Measurements from ENCODE around the gene LCLAT1.

Gene LCLAT1

DNA sequence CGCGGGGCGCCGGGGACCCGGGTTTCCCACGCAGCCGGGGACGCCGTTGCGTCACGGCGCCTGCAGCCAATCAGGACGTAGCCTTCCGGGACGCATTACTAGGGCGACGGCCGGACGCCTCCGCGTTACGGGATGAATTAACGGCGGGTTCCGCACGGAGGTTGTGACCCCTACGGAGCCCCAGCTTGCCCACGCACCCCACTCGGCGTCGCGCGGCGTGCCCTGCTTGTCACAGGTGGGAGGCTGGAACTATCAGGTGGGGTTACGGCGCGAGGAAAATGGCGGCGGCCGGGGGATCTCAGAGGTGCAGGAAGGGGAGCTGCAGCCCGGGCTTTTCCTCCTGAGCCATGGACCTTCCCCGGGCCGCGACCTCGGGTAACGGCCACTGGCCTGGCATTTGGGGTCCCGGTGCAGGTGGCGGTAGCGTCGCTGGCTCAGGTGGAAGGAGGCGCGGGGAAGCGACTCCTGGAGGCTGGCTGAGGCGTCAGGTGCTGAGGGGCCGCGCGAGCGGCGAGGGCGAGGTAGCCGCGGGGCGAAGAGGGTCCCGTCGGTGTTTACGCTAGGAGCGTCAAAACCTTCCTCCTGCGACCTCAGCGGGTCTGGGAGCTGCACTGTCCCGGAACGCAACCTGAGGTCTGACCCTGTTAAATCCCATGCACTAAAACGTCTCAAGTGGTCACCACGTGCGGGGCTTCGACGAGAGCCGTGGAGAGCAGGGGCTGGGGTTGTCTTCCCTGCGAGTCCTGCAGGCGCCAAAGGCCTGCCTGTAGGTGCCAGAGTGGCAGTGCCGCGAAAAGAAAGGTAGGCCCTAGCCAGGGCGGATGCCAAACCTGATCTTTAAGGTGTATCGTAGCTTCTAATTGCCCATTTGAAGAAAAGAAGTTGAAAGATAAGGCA is at the start of gene LCLAT1:
LCLAT1 (plus strand) TSS at position 98 of the 897 bp plus-strand sequence. CDS start 78,345 bp downstream, outside the sequence.
- peak; percentile 86 for DNase-seq

DNA sequence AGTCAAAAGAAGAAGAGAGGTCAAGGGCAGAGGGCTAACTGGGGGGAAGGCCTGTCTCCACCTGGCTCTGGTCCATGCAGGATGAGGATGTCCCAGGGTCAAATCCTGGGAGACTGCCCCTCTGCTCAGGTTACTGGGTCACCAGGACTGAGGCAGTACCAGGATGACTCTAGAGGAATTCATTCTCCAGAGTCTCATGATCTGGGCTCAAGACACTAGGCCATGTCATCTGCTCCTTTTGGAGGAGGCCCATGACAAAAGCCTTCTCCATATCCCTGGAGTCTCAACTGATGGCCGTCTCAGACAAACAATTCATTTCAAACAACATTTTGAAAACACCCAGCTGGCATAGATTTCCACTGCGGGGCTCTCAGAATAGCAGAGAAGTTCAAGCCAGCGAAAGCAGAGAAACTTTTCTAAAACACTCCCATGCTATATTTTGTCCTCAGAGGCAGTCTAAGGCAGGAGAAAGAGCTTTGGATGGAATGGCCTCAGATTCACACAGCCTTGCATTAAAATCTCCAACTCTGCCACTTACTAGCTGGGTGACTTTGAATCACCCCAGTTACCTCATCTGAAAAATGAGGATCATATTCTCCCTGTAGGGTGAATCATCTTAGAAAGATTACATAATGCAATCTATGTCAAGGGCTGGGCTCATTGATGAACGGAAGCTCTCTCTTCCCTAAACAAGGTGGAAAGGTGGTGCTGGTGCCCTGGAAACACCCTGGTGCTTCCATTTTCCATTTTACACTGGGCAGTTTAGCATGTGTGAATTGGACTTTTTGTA is 48.8 kb upstream of the LCLAT1 start:
- DNase-seq: no peak

- no peak for DNase-seq
These were observed 46.7 kb upstream of the LCLAT1 start for GRCh38 chr2:30400151-30400954.

DNA sequence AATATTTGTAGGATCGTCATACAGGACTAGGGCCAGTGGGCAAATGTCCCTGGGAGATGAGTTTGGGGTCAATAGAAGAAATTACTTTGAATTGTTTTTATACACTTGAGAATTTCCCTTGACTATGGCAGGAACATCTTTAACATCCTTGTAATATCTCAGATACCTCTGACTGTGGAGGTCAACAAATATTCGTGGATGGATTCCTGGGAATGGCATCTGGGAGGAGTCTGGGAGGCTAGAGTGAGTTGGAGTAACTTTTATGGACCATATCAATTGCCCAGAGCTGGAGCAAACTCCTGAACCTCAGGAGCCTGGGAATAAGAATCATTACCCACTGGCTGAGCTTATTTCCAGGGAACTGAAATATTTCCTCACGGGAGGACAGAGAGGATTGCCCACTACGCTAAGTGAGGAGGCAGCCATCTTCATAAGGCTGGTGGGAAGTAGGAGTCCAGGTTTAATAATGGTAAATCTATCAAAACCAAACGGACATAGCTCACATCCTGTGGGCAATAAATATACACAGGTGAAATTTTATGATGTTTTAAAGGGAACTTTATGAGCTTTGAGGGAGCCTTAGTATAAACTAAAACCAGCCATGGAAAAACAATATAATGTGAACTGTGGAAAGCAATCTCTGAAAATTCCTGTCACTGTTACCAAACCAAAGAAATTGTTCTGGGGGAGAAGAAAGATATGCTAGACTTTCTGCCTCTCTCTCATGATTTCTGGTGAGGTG is 44.4 kb upstream of the LCLAT1 start:
- no peak for DNase-seq

DNA sequence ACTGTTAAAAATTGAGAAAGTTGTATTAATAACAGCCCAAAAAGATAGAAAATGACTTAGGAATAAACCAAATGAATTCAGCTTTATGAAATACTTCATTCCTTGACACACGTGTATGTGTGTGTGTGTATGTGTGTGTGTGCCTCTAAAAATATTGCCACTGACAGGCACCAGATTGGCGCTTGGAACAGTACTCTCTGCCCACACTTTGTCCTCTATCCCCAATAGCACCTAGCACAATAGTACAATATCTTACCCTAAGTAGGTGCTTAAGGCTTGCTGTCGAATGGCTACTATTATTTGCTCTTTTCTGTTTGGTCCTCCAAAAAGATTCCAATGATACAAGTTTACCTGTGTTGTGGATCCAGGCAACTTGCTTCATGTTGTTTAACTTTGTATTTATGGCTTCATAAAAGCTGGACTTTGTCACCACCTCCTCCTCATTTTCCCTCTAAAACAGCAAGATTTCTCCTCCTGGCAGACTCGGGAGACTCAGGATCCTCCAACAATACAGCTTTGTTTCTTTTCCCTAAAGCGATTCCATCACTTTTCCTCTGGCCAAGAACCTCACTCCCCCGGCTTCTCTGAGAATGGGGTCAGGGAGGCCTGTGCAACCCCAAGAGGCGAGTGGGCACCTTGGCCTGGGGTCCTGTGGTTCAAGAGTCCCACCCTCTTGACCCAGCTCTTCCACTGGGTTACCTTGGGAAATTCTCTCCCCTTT is 43.3 kb upstream of the LCLAT1 start:
- no peak for DNase-seq

DNA sequence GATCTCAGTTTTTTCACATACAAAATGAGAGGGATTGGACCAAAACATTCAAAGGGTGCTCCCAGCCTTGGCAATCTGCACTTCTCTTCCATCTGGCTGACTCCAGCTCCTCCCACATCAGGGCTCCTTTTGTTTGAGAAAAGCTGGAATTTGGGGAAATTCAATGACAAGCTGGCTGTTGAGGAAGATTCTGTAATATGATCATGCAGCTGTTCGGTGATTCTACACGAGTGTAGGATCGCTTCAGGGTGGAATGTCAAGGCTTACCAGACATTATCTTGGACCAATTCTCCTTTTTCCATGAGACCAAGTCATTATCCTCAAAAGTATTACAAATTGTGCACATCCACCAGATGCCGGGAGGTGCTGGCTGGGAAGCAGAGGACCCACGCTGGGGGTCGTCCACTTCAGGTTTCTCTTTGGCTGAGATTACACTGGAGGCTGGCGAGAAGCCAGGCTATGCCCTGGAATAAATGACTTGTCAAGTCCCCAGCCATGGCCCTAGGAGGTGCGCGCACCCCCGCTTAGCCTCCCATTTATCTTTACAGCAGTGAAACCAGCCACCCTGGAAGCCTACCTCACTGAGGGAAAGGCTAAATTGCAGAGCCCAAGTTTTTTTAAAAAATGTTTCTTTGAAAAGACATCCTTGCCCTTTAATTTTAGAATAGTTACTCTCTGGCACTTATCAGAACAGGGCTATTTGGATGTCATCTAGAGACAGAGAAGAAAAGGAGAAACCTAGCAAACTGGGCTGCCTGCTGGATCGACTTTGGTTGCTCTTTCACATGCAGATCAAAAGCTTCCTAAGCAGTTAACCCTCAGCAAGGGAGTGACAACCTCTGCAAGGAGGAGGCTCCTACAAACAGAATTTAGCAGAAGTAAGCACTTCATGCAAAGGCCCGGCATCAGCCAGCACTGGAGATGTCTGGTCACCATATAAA is 42.5 kb upstream of the LCLAT1 start:
- peak; percentile 48 for DNase-seq

DNA sequence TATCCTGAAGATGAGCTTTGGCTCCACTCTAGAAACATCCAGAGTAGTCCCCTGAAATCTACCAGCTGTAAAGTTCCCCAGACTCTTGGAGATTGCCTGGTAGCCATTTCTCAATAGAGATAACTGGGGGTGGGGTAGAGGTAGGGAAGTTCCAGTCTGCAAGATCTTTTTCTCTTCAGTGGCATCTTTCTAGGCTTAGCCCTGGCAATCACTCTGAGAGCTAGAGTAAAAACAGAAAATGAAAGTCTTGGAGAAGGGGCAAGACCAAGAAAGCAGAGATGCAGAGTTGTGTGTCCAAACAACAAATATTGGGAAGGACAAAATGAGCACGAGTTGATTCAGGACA is 41.8 kb upstream of the LCLAT1 start:
- no peak for DNase-seq

GRCh38 chr2:30406853-30407252 is 40.2 kb upstream of the LCLAT1 start:
- no peak for DNase-seq

GRCh38 chr2:30408961-30409387 is 38.1 kb upstream of the LCLAT1 start:
- no peak for DNase-seq

DNA sequence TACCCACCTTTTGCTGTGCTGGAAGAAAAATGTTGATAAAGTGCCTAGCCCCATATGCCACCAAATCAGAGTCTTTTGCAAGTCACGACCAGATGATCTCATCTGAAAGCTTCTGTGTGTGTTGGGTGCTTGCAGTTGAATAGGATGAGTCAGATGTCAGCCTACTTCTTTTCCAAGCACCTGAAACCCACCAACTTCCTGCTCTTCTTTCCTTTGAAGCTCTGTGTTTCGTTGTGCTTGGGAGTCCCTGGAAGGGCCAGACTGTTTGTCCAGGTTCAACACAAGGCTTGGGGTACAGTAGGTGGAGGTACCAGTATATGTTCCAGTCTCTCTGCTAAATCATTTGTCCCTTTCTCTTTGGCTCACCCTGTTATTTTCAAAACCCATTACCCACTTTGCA is 36.8 kb upstream of the LCLAT1 start:
- no peak for DNase-seq

GRCh38 chr2:30412047-30412683 is 34.9 kb upstream of the LCLAT1 start:
- no peak for DNase-seq

GRCh38 chr2:30412684-30413570 is 34.1 kb upstream of the LCLAT1 start:
- DNase-seq: no peak

DNA sequence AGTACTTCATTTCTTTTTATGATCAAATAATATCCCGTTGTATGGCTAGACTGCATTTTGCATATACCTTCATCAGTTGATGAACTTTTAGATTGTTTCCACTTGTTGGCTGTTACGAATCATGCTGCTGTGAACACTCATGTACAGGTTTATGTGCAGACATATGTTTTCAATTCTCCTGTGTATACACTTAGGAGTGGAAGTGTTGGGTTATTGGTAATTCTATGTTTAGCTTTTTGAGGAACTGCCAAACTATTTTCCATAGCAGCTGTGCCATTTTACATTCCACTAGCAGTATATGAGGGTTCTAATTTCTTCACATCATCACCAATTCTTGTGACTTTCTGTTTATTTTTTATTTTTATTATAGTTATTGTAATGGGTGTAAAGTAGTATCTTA is 32.1 kb upstream of the LCLAT1 start:
- DNase-seq: no peak

GRCh38 chr2:30417253-30417652 is 29.8 kb upstream of the LCLAT1 start:
- no peak for DNase-seq

DNA sequence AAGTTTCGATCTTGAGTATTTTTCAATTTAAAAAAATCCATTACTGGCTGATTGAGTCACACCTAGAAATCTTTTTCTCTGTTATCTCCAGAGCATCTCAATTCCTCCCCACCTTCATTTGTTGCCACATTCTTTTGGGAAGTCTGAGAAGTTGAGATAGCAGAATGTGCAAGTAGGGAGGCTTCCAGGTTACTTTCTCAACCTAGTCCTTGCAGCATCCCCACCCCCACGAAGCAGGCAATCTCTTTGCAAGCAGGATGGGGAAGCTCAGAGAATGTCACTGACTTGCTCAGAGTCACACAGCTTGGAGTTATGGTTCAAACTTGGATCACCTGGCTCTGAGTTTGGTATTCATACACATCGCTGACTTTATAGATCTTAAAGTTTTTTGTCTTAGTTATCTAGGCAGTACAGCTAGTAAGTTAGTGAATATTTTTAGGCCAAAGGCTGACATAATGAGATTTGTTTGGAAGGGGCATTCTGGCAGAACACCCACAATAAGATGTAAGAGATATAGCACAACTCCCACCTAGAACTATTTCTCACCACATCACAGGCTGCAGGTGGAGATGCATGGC is 25.9 kb upstream of the LCLAT1 start:
- no peak for DNase-seq

DNA sequence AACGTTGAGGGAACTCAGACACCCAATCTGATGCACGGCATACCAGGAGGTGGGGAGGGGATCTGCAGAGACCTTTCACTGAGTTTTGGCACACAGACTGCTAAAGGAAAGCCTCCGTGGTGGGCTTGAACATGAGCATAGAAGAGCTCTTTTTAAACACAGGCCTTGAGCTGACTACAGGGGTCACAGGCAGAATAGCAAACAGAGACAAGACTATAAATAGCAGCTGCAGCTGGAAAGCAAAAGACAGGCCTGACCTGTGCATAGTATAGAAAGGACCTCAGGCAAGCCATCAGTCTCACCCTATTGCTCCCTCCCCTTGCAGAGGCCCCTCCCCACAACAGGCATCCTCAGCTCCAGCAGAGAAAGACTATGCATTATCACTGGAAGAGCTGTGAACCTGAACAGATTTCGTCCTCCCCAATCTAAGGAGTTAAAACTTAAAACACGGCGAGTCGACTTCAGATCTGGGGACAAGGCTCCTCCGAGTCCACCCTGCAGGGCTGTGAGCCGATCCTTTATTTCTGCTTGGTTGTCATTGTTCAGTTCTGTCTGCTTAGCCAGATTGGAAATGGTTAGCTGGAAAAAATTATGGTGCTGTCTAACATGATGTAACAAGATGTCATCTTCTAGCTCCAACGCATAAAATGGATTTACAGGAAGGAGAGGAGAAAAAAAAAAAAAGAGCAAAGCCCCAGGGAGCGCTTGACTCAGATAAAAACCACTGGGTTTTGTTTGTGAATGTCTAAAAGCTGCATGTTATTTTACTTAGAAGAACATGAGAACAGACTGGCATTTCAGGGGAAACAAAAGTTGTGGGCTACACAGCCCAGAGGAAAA is 25.2 kb upstream of the LCLAT1 start:
- DNase-seq: peak; percentile 36

DNA sequence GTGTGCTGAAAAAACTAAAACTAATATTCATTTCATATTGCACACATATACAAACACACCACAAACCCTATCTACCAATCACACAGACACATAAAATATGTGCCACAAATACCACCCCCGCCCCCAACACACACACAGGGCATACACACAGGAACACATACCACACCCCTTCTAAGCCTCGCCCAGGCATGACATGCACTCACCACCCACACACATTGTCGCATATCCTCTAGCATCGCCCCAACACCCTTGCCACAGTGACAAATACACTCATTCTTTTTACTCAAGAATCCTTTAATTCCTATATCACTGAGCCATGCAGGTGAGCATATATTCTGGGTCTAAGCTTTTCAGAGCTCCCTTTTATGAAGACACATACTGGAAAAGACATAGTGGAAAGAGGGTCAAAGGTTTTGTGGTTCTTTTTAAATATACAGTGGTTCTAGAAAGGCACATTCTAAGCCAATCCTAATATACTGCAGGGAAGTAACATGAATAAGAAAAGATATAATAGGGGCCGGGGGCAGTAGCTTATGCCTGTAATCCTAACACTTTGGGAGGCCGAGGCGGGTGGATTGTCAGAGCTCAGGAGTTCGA is 24.5 kb upstream of the LCLAT1 start:
- peak; percentile 62 for DNase-seq

Data from left hindlimb (tissue), 1 donor.